A673 (cell line): Measurements from ENCODE around the gene FSTL5.

Experiments used
- EZH2 ChIP-seq: fragments of 200-600 bp; sonication (generic); IDR thresholded peaks from 2 replicates; pipeline ENCODE4 v1.6.1; 2017; ENCODE audit warnings: borderline replicate concordance, low read depth, mild to moderate bottlenecking, mixed read lengths, antibody characterized with exemption, low read length; ENCODE audit not compliant: poor library complexity, severe bottlenecking
- TF ChIP-seq, protein P1 (sequence below): fragments of 300-800, 200-600 bp; sonication (generic); conservative IDR thresholded peaks from 2 replicates; pipeline ENCODE4 v1.5.1; 2017; ENCODE audit warnings: low read depth, mild to moderate bottlenecking, antibody characterized with exemption, low read length, moderate library complexity, mixed read lengths

DNA sequence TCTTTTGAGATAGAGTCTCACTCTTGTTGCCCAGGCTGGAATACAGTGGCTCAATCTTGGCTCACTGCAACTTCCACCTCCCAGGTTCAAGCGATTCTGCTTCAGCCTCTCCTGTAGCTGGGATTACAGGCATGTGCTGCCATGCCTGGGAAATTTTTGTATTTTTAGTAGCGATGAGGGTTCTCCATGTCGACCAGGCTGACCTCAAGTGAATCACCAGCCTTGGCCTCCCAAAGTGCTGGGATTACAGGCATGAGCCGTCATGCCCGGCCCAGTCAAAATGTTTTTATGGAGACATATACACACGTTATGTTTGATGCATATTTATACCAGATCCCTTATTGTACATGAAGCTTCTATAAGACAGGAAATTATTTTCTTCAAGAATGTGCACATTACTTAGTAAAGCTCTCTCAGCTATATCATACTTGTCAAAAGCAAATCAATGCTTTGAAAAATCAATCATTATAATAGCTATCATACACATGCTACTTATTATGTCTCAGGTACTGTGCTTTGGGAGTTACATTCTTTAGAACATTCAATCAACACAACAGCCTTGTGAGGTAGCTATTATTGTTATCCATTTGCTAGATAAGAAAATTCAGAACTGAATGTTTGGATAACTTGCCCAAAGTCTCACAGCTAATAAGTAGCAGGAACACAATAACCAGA lies 269.2 kb downstream of the FSTL5 start:
- TF ChIP-seq, protein P1, sequence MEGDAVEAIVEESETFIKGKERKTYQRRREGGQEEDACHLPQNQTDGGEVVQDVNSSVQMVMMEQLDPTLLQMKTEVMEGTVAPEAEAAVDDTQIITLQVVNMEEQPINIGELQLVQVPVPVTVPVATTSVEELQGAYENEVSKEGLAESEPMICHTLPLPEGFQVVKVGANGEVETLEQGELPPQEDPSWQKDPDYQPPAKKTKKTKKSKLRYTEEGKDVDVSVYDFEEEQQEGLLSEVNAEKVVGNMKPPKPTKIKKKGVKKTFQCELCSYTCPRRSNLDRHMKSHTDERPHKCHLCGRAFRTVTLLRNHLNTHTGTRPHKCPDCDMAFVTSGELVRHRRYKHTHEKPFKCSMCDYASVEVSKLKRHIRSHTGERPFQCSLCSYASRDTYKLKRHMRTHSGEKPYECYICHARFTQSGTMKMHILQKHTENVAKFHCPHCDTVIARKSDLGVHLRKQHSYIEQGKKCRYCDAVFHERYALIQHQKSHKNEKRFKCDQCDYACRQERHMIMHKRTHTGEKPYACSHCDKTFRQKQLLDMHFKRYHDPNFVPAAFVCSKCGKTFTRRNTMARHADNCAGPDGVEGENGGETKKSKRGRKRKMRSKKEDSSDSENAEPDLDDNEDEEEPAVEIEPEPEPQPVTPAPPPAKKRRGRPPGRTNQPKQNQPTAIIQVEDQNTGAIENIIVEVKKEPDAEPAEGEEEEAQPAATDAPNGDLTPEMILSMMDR: no peak
- TF ChIP-seq EZH2: no peak
